CD4-positive, alpha-beta T cell treated with Interleukin-21 for 1 hour (primary cell): ENCODE results near the gene ZNF587.
A peak's percentile ranks its signal among the peaks of the same experiment; 100 is the strongest.
"Not testable (repeated sequence)": the region's sequence is repeated elsewhere in the genome, so short reads cannot be mapped to it uniquely, and the experiment has no call there.

Experiments used
- DNase-seq: peaks from one replicate; pipeline ENCODE4 v3.0.0-alpha.2; 2020

The ZNF587 gene

GRCh38 chr19:57888560-57889231 is 39.0 kb downstream of the ZNF587 start, which contains the start of gene ZNF814:
Gene ZNF814 (minus strand): TSS chr19:57889037. CDS start chr19:57888802, 235 bp downstream.
- peak; percentile 90 for DNase-seq

GRCh38 chr19:57890706-57891105 is 41.0 kb downstream of the ZNF587 start:
- not testable (repeated sequence) for DNase-seq

- no peak for DNase-seq
Observed at GRCh38 chr19:57900311-57900710, 50.7 kb downstream of the ZNF587 start.

GRCh38 chr19:57903618-57904184 is 54.0 kb downstream of the ZNF587 start:
- no peak for DNase-seq

- DNase-seq, result no peak
Observed at GRCh38 chr19:57905258-57905657, 55.6 kb downstream of the ZNF587 start.

- no peak for DNase-seq
Observed at GRCh38 chr19:57907394-57907793, 57.7 kb downstream of the ZNF587 start.

- no peak for DNase-seq
Observed at GRCh38 chr19:57914531-57914930, 64.9 kb downstream of the ZNF587 start.
